Ishikawa (cell line): ENCODE data around the gene ACKR4.

Source experiments
- CEBPB ChIP-seq: IDR thresholded peaks from 2 replicates; pipeline ENCODE4 v1.6.1; 2012
- CREB1 ChIP-seq: IDR thresholded peaks from 2 replicates; pipeline ENCODE4 v1.6.1; 2012; ENCODE audit warnings: low read depth
- EGR1 ChIP-seq: IDR thresholded peaks from 2 replicates; pipeline ENCODE4 v1.6.1; 2012
- EP300 ChIP-seq: IDR thresholded peaks from 2 replicates; pipeline ENCODE4 v1.6.1; 2012; ENCODE audit warnings: borderline replicate concordance
- FOXM1 ChIP-seq: IDR thresholded peaks from 2 replicates; pipeline ENCODE4 v1.6.1; 2012; ENCODE audit warnings: low read depth, borderline replicate concordance
- MAX ChIP-seq: IDR thresholded peaks from 2 replicates; pipeline ENCODE4 v1.6.1; 2012
- NFIC ChIP-seq: IDR thresholded peaks from 2 replicates; pipeline ENCODE4 v1.6.1; 2012
- RAD21 ChIP-seq: IDR thresholded peaks from 2 replicates; pipeline ENCODE4 v1.6.1; 2012; ENCODE audit warnings: low read depth
- REST ChIP-seq: IDR thresholded peaks from 2 replicates; pipeline ENCODE4 v1.6.1; 2012; ENCODE audit warnings: low read depth, mild to moderate bottlenecking
- TAF1 ChIP-seq: IDR thresholded peaks from 2 replicates; pipeline ENCODE4 v1.6.1; 2012; ENCODE audit warnings: low read depth, mild to moderate bottlenecking
- TCF12 ChIP-seq: IDR thresholded peaks from 2 replicates; pipeline ENCODE4 v1.6.1; 2012; ENCODE audit warnings: low read depth
- TEAD4 ChIP-seq: IDR thresholded peaks from 2 replicates; pipeline ENCODE4 v1.6.1; 2012
- USF1 ChIP-seq: IDR thresholded peaks from 2 replicates; pipeline ENCODE4 v1.6.1; 2012
- YY1 ChIP-seq: IDR thresholded peaks from 2 replicates; pipeline ENCODE4 v1.6.1; 2012; ENCODE audit warnings: low read depth
- ZBTB7A ChIP-seq: IDR thresholded peaks from 2 replicates; pipeline ENCODE4 v1.6.1; 2012; ENCODE audit warnings: low read depth

The ACKR4 gene

GRCh38 chr3:132569153-132569552 lies 27.9 kb upstream of the ACKR4 start:
- TF ChIP-seq YY1, result no peak
- TF ChIP-seq NFIC, result no peak
- TF ChIP-seq TCF12, result no peak
- TF ChIP-seq ZBTB7A, result no peak
- TF ChIP-seq USF1, result no peak
- no peak for TF ChIP-seq TEAD4
- TF ChIP-seq EGR1, result no peak
- TF ChIP-seq FOXM1, result no peak
- no peak for TF ChIP-seq CREB1
- TF ChIP-seq TAF1, result no peak

- no peak for TF ChIP-seq FOXM1
- no peak for TF ChIP-seq NFIC
- no peak for TF ChIP-seq YY1
- TF ChIP-seq RAD21, result no peak
- TF ChIP-seq EP300, result no peak
- TF ChIP-seq TEAD4, result no peak
- TF ChIP-seq EGR1, result no peak
- no peak for TF ChIP-seq TAF1
- no peak for TF ChIP-seq REST
- TF ChIP-seq ZBTB7A, result no peak
- no peak for TF ChIP-seq TCF12
Observed at GRCh38 chr3:132569580-132569979, 27.5 kb upstream of the ACKR4 start.

GRCh38 chr3:132570016-132570415 lies 27.1 kb upstream of the ACKR4 start:
- TF ChIP-seq NFIC, result no peak

GRCh38 chr3:132573797-132574211 lies 23.3 kb upstream of the ACKR4 start:
- TF ChIP-seq TCF12 (no peak), CREB1 (no peak), ZBTB7A (no peak), EGR1 (no peak), RAD21 (no peak), FOXM1 (no peak), TEAD4 (no peak)

- TF ChIP-seq TEAD4 (no peak), CEBPB (no peak), TAF1 (no peak), CREB1 (no peak), TCF12 (no peak), NFIC (no peak), MAX (no peak), YY1 (no peak), EGR1 (no peak), EP300 (no peak), USF1 (no peak), RAD21 (no peak), FOXM1 (no peak), REST (no peak), ZBTB7A (no peak)
Observed at GRCh38 chr3:132587401-132587800, 9.7 kb upstream of the ACKR4 start.

- TF ChIP-seq TAF1 (no peak), RAD21 (no peak), NFIC (no peak), FOXM1 (no peak), MAX (no peak), ZBTB7A (no peak), TEAD4 (no peak), EGR1 (no peak), TCF12 (no peak), USF1 (no peak), CREB1 (no peak), CEBPB (no peak), EP300 (no peak)
Observed at GRCh38 chr3:132592216-132592615, 4.9 kb upstream of the ACKR4 start.
